GM21619 (cell line): ENCODE data around the gene S100A13.
A peak's percentile ranks its signal among the peaks of the same experiment; 100 is the strongest.
"Not testable (repeated sequence)": the region's sequence is repeated elsewhere in the genome, so short reads cannot be mapped to it uniquely, and the experiment has no call there.

Experiments
- ATAC-seq: cut with Tn5 transposase; IDR thresholded peaks from one replicate; pipeline ENCODE4 v1.9.1; 2021; ENCODE audit not compliant: unreplicated experiment

S100A13 gene

GRCh38 chr1:153648000-153648643 lies 20.8 kb upstream of the S100A13 start:
- no peak for ATAC-seq

GRCh38 chr1:153647346-153647714 lies 20.0 kb upstream of the S100A13 start:
- no peak for ATAC-seq

GRCh38 chr1:153646672-153647345 lies 19.5 kb upstream of the S100A13 start:
- ATAC-seq = no peak

- no peak for ATAC-seq
Measured at GRCh38 chr1:153643816-153644215, 16.5 kb upstream of the S100A13 start.

- ATAC-seq = no peak
Measured at GRCh38 chr1:153643100-153643499, 15.8 kb upstream of the S100A13 start.

- ATAC-seq = no peak
Measured at GRCh38 chr1:153642161-153642560, 14.9 kb upstream of the S100A13 start.

GRCh38 chr1:153640861-153641260 lies 13.6 kb upstream of the S100A13 start:
- no peak for ATAC-seq

- not testable (repeated sequence) for ATAC-seq
Measured at GRCh38 chr1:153640213-153640612, 12.9 kb upstream of the S100A13 start.

GRCh38 chr1:153639280-153639679 lies 12.0 kb upstream of the S100A13 start:
- no peak for ATAC-seq

GRCh38 chr1:153638261-153638660 lies 11.0 kb upstream of the S100A13 start:
- no peak for ATAC-seq

GRCh38 chr1:153636312-153636711 lies 9.0 kb upstream of the S100A13 start:
- no peak for ATAC-seq

GRCh38 chr1:153635872-153636271 lies 8.6 kb upstream of the S100A13 start:
- no peak for ATAC-seq

GRCh38 chr1:153633754-153634665 lies 6.7 kb upstream of the S100A13 start, which contains the start of gene CHTOP:
CHTOP (plus strand) TSS chr1:153634066; CDS start chr1:153636589, 2,523 bp downstream.
- peak; percentile 89 for ATAC-seq

- peak; percentile 1 for ATAC-seq
Measured at GRCh38 chr1:153633161-153633753, 6.0 kb upstream of the S100A13 start.

- no peak for ATAC-seq
Measured at GRCh38 chr1:153631047-153632022, 4.0 kb upstream of the S100A13 start.

GRCh38 chr1:153630384-153630783 lies 3.1 kb upstream of the S100A13 start:
- ATAC-seq = no peak

- no peak for ATAC-seq
Measured at GRCh38 chr1:153629971-153630370, 2.7 kb upstream of the S100A13 start.

- ATAC-seq = no peak
Measured at GRCh38 chr1:153629343-153629665, 2.0 kb upstream of the S100A13 start.

GRCh38 chr1:153628638-153629342 lies 1.5 kb upstream of the S100A13 start:
- no peak for ATAC-seq
